HG03575 (cell line): Measurements from ENCODE around the gene TFF3.

Experiments
- ATAC-seq: cut with Tn5 transposase; IDR thresholded peaks from one replicate; pipeline ENCODE4 v1.9.1; 2021; ENCODE audit not compliant: unreplicated experiment, insufficient number of reproducible peaks, low FRiP score; ENCODE audit errors: extremely low read depth

TFF3 gene

DNA sequence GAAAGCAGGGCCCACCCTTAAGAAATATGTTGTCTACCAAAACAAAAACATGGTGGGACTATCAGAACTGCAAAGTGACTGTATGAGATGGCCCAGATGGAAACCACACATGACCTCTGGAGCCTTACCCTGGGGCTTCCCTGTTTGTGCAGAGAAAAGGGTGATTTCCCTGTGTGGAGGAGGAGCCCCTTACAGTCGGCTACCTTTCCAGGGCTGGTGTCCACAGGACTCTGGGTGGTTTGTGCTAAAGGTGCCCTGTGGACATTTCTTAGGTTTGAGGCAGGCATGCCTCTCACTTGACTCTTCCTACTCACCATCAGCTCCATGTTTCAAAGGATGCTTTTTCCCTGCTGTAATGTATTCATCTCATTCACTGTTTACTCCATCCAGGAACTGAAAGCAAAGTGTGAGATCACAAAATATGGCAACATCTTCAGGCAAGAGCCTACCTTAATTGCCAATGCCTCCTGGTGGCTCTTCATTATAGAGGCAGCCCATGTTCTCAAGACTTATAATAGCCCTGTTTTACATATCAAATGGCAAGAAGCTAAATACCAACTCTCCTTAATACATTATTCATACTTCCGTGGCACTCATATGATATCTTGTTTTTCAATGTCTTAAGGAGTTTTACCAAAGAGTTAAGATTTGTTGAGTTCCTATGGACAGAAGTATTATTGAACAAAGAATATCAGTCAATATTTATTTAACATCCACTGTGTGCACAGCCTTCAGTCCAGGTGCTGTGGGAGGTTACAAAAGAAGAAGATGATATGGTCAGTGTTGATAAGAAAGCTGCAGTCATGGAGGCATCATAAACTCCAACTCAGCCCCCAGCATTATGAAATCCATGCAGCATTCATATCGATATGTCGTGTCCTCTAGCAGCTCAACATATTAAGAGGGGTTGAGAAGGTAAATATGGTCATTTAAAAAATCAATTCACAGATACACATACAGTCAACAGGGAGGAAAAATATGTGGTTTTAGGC lies 15.5 kb upstream of the TFF3 start:
- ATAC-seq = no peak

DNA sequence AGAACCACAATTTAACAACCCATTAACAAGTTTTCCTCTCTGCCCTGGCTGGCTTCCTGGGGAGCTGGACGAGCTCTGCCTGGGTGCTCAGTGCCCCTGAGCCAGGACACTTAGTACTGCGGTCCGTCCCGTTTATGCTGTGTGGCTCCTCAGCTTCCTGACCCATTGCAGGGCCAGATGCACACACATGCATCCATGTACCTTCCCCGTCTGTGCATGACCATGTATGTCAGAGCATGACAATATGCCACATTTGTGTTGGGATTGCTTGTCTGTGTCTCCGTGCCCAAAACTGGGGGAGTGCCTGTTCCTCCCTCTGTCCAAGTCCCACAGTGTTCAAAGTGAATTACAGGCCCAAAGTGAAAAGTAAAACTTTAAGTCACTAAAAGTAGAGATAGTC lies 9.7 kb upstream of the TFF3 start:
- ATAC-seq = no peak

DNA sequence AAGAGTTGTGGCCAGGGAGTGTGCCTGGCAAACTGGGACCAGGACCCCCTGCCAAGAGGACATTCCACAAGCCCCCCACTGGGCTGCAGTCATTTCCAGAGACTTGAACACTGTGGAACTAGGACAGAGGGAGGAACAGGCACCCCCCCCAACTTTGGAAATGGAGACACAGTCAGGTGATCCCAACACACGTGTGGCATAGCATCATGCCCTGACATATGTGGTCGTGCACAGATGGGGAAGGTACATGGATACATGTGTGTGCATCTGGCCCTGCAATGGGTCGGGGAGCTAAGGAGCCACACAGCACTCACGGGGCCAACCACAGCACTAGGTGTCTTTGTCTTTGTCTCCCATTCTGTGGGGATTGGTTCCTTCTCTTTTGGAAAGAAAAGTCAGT lies 6.6 kb upstream of the TFF3 start:
- no peak for ATAC-seq

DNA sequence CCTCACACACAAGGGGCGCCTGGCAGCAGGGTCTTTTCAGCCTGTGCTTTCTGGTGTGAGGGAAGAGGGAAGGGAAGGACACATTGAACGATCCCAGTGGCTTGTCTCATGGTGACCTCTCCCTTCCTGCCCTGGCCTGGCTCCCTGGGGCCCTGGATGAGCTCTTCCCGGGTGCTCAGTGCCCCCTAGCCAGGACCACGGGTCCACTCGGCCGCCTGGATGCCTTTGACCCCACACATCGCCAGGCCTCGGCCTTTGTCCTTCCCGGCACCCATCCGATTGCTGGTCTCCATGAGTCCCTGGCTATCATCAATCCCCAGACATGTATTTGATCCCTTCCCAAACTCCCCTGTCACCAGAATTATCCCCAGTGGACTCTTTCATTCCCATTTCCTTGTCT lies 6.0 kb upstream of the TFF3 start:
- ATAC-seq = no peak

DNA sequence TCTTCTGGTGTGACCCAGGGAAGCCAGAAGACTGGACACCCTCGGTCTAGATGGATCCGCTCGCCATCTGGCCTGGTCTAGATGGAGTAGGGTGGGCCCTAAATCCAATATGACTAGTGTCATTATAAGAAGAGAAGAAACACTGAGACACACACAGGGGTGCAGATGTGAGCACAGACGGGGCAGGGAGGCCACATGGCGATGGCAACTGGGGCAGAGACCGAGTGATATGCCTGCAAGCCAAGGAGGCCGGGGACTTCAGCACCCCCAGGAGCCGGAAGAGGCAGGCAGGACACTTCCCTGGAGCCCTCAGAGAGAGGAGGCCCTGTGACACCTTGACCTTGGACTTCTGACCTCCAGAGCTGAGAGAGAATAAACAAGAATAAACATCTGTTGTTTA lies 5.6 kb upstream of the TFF3 start:
- no peak for ATAC-seq

DNA sequence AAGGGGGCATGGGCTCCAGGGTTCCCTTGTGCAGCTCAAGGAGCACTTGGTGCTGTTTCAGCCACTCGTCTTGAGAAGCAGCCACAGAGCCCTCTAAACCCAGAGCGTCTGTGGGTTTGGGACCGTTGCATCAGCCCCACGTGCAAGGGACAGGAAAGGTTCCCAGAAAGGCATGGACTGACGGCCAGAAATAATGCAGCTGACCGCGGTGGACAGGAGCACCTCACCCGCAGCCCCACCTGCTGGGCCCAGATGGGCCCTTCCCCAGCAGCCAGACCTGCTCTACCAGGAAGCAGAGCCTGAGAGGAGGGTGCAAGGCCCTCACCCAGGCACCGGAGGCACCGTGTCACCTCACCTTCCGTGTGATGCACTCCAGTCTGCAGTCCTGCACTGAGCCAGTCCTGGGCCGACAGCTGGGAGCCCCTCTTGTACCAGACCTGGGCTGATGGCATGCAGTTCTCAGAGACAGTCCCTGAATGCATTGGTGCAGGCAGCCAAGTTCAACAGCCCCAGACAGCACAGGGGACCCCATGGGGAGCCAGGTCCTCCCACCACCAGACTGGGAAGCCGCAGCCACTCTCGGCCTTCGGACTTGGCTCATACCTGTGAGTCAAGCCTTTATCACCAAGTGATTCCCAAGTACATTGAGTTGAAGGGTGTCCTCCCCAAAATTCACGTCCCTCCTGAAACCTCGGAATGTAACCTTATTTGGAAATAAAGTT lies 4.8 kb upstream of the TFF3 start:
- no peak for ATAC-seq

DNA sequence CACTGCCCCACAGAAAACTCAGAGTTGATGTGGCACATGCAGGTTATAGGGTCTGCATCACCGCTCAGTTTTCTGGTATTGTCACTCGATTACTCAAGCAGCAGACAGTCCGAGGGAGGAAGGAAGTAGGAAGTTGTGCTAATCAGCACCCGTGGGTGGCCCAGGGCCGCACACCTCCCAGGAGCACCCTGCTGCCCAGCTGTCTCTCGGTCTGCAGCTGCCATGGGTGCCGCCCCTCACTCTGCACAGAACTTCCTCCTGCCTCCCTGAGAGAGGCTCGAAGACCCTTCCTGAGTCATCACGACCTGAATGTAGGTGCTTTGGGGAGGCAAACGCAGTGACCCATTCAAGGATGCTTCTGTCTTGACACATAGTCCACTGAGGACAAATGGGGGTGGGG lies 4.2 kb upstream of the TFF3 start:
- no peak for ATAC-seq

DNA sequence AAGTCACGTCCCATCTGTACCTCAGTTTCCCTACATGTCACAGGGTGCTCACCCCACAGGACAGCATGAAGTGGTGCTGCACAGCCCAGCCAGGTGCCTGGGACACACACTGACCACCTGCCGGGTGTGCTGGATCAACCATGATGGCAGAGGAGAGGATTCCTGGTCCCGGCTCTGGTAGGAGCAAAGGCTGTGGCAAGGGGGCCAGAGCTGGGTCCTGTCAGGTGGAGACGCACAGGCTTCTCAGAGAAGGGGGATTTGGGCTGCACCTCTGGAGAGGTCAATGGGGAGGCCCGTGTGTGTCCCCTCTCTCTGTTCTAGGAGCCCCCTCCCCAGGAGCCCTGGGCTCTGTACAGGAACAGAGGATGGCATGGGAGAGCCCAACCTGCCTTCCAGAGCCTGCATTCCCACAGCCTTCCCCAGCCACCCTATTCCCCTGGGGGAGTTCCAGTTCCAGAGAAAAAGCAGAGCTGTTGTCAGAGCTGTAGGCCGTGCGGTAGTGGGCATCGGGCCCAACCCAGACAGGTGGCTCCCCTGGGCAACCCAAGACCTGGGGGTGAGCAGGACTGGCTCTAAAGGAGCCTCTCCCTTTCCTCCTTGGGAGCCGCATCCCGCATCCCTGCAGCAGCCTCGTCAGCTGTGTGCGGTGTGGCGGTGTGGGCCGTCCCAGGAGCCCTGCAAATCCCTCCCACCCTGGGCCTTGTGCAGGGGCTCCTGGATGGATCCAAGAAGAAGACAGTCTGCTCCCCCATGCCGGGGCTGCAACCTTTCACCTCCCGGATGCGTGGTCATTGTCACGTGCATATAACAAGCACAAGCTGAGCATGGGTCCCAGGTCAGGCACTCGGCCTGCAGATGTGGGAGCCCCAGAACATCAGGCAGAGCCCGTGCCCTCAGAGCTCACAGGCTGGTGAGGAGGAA lies 2.9 kb upstream of the TFF3 start:
- no peak for ATAC-seq

DNA sequence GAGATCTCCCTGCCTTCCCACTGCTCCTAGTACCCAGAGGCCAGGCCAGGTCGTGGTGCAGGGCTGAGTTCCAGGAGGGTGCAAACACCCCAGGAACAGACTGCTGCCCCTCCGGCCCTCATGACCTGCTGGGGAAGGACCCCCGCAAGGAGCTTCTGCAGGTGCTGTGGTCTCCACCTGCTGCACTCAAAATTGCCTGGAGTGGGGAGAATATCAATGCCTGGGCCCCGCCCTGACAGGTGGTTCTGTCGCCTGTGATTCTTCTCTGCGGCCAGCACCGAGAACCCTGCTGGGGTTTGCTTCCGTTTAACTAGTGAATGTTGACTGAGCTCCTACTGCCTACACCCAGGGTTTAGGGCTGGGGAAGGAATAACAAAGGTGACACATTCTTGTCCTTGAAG lies 2.1 kb upstream of the TFF3 start:
- ATAC-seq = no peak

DNA sequence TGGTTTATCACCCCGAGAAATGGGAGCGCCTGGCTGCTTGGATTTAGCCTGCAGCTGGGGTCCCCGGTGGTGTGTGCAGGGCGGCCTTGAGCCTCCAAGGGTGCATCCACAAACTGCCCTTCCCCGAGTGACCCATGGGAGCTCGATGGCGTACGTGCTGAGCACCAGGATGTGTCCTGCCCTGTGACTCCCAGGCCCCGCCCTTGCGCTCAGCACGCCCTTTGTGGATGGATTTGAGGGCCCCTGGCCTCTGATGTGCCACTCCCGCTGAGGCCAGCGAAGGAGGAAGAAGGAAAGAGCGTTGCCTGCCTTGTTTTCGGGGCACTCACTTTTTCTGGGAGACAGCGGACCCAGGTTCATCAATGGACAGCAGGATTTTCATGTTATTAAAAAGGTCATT lies 1.7 kb upstream of the TFF3 start:
- no peak for ATAC-seq

DNA sequence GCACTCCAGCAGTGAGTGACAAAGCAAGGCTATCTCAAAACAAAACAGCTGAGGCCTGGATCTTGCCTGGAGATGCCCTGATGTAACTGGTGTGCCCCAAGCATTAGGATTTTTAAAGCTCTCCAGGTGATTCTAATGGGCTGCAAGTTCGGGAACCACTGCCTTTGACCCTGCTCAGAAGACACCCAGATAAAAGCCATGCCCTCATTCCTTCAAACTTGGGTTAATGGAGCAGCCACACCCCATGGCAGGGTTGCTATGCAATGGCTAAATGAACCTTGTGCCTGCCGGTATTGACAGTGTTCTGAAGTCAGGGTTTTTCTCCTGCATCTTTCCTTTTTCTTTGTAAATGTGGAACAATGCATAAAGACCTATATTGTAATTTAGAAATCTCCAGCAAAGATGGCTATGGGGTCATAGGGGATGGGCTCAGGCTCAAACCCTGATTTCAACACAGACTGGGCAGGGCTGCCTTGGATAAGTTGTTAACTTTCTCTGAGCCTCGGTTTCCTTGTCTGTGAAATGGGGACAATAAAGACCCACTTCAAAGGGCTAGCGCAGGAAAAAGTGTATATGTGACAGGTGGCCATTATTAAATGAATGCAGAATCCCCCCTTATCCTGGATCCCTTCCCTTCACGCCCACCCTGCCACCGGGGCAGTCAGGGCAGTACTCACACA lies 453 bp downstream of the TFF3 start:
- ATAC-seq = no peak

DNA sequence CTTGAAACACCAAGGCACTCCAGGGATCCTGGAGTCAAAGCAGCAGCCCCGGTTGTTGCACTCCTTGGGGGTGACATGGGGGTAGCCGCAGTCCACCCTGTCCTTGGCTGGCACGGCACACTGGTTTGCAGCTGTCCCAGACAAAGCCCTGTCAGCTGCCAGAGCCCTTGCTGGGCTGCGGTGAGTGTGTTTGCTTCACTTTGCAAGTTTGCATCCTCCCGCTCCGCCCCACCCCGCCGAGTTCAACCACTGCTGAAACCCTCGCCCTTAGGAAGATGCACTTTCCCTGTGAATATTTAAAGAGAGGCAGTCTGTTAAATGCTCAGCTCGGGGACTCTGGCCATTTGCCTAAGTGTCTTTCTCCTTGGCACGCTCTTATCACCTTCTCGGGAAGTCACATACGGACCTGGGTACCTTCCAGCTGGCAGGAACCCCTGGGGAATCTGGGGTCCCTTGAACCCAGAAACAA lies 1.7 kb downstream of the TFF3 start:
- no peak for ATAC-seq

DNA sequence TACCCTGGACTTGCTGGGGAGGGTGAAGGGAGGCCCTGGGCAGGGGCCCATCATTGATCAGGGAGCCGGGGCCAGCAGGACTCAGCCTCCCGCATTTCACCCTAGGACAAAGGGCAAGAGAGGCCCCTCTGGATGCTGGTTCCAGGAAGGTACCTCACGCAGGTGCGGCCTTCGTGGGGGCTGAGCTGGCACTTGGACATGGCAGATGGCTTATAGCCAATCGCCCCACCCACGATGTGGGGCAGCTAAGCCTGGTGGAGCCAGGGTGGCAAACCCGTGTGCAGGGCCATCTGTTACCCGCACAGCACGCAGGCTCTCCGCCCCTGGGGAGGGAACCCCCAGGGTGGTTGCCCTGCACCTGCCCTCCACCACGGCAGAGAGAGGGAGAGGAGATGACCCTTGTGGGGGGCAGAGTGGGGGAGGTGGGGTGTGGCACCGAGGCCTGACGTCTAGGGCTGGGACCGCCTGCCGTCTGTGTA lies 2.5 kb downstream of the TFF3 start:
- ATAC-seq = no peak

DNA sequence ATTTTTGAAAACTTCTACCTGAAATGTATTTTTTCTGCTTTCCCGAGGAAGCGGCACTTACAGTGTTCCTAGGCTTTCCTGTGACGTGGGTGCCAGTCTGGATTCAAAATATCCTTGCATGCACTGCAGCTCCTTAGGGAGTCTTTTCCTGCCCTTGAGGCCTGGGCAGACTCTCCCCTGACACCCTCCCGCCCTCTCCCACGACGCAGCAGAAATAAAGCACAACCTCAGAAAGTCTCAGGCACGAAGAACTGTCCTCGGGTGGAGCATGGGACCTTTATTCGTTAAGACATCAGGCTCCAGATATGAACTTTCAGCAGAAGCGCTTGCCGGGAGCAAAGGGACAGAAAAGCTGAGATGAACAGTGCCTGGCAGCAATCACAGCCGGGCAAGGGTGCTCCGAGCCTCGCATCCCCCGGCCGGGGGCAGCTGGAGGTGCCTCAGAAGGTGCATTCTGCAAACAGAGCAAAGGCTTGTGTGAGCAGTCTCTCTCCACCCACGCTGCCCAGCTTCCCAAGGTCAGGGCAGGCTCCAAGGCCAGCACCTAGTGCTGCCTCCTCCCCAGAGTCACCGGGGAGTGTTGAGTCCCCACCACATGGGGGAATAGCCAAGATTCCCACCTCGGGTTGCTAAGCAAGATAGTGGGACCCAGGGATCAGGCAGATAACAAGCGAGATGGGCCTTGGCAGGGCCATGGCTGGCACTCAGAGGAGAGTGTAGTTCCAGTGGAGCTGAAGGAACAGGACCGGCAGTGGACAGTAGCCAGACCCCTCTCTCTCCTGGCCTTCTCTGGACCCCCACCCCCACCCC lies 3.2 kb downstream of the TFF3 start:
- no peak for ATAC-seq

DNA sequence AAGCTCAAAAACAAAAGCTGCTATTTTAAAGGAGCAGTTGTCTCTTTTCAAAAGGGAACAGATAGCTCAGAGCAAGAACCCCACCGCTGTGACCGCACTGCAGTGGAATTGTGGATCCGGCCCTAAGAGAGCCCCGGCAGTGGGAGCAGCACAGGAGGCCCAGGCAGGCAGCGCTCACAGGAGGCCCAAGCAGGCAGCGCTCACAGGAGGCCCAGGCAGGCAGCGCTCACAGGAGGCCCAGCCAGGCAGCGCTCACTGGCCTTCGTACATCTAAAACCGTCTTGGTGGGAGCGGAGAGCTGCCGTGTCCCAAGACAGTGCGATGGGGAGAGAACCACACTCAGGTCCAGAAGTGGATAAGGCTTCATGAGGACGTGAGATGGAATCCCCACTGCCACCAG lies 4.0 kb downstream of the TFF3 start:
- no peak for ATAC-seq

DNA sequence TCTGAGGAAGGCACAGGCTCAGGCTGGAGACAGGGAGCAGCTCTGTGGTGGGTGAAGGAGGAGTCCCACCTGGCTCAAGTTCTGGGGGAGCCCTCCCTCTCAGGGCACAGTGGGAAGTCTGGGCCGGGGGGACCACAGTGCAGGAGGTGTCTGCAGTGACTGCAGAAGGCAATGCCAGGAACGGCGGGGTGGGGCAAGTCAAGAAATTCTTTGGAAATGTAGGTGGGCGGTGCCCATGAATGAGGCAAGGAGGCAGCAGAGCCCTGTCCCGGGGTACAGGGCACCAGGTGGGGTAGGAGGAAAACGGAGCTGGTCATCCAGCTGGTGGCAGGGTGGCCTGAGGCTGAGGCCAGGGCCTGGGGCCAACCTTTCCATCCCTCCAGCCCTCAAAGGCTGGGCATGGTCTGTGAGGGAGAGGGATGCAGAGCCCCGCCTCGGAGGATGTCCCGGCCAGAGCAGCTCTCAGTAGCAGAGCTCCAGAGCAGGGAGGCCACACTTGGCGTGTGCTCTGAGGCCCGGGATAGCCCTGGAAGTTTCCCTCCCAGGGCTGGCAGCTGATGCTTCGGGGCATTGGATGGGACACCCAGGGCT lies 4.7 kb downstream of the TFF3 start:
- no peak for ATAC-seq

DNA sequence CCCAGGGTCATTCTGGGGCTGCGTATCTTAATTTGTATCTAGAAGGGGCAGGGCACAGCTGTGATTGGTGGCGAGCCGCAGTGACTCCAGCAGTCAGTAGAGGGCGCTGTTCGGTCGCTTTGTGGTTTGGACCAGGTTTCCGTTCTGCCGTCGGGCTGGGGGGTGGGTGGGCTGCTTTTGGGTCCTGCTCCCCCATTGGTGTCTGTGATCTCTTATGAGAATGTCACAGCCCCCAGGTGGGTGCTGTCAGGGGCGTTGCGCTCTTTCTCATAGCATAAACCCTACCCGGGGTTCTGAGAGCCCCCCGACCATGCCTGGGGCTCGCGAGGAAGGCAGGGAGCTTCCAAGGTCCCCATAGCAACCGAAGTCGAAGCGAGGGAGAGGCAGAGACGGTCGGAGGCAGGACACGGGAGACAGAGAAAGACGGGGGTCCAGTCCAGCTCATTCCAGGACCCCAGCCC lies 5.4 kb downstream of the TFF3 start:
- ATAC-seq = no peak
